GF-D8 (cell line): Measurements from ENCODE around the gene OR2AJ1.

Experiments
- DNase-seq: peaks from one replicate; lab custom pipeline; 2025; lab: John Stamatoyannopoulos, UW

The OR2AJ1 gene

DNA sequence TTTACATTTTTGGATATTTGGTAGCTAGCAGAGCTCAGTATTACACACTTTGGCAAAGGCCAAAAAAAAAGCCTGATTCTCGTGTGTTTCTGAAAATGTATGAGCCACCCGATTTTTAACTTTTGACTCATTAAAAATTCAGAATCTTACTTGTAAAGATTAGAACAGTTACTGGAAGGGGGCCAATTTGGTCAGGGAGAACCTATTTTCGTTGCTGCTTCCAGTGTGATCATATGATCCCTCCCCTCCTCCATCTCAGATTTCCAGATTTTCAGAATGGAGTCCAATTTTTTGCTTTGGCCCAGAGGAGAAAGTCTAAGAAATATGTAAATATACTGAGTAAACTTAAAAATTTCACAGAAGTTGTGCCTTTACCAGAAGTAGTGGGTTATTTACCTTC, 37.1 kb downstream of the OR2AJ1 start:
- no peak for DNase-seq

DNA sequence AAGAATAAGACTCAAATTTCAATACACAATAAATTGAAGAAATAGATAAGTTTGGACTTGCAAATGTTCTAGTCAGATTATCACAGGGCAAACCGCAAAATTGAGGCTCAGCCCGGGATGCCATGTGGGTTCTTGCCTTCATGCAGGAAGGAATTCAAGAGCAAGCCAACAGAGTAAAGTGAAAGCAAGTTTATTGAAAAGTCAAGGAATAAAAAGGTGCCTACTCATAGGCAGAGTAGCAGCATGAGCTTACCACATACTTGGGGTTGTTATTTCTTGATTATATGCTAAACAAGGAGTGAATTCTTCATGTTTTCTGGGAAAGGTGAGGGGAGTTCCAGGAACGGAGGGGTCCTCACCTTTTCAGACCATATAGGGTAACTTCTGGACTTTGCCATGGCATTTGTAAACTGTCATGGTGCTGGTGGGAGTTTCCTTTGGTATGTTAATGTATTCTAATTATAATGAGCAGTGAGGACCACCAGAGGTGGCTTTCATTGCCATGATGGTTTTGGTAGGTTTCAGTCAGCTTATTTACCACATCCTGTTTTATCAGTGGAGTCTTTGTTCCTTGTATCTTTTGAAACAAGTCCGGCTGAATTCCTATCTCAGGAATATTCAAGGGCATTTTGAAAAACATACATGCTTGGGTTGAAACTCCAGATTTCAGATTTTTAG, 38.4 kb downstream of the OR2AJ1 start:
- no peak for DNase-seq

DNA sequence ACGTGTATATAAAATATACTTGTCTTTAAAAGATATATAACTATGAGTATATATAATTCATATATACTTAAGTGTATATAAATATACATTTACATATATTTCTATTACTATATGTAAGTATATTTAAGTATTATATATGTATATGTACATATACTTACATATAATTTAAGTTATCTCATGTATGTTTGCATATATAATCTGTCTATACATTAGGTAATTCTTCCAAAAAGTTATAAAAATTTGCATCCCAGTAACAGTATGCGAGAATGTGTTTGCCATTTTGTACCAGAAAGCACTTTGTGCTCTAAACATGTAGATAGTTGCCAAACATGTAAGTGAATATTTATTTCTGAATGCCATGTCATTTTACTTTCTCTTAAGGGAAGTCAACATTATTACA, 40.2 kb downstream of the OR2AJ1 start, which contains the start of gene OR2AK2:
TSS of gene OR2AK2 (plus strand) at position 301 of the 400 bp plus-strand sequence. CDS start 144 bp downstream, outside the sequence.
- no peak for DNase-seq

DNA sequence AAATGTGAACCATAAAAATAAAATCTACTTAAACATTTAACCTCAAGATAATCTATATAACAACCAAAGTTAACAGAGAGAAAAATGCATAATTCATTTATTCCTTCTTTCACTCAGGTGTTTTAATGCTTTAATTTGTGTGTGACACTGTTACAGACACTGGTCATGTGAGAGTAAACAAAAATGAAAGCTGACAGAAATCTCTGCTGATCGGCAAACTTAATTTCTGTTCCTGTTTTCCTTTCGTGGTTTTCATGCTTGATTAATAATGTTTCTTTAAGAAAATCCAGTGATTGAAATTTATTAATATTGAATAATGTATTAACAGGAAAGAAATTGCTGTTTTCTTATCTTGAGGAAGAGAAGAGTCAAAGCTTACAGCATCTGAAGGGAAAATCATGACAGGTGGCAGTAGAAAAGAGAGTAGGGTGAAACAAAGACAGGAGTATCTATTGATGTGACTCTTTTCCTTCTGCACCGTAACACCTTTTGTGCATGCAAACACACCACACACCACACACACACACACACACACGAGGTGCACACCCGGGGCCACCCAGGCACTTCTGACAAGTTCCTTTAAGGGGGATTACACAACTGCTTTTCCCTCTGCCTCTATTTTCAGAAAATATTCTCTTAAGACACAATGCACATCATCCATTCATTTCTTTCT, 42.0 kb downstream of the OR2AJ1 start:
- DNase-seq, result no peak
